SIG-M5 treated with dmso at 0.1 percent for 504 hours (cell line): ENCODE results near the gene CDK6.

Experiments used
- DNase-seq: peaks from one replicate; lab custom pipeline; 2025; ENCODE audit not compliant: unreplicated experiment; lab: John Stamatoyannopoulos, UW

CDK6 gene

GRCh38 chr7:92631067-92631849 lies 205.1 kb downstream of the CDK6 start:
- no peak for DNase-seq

- DNase-seq = no peak
Observed at GRCh38 chr7:92629779-92630178, 206.6 kb downstream of the CDK6 start.

GRCh38 chr7:92627956-92628355 lies 208.4 kb downstream of the CDK6 start:
- DNase-seq = no peak

GRCh38 chr7:92626281-92626809 lies 210.0 kb downstream of the CDK6 start:
- DNase-seq = no peak

- no peak for DNase-seq
Observed at GRCh38 chr7:92625617-92626016, 210.8 kb downstream of the CDK6 start.

- DNase-seq = no peak
Observed at GRCh38 chr7:92624298-92624996, 211.9 kb downstream of the CDK6 start.

GRCh38 chr7:92623544-92623943 lies 212.8 kb downstream of the CDK6 start:
- DNase-seq = no peak

- DNase-seq = no peak
Observed at GRCh38 chr7:92622685-92623084, 213.7 kb downstream of the CDK6 start.

GRCh38 chr7:92622030-92622429 lies 214.3 kb downstream of the CDK6 start:
- DNase-seq = no peak

GRCh38 chr7:92621561-92622023 lies 214.8 kb downstream of the CDK6 start:
- no peak for DNase-seq

- peak; percentile 92 for DNase-seq
Observed at GRCh38 chr7:92621026-92621540, 215.3 kb downstream of the CDK6 start.

- DNase-seq = no peak
Observed at GRCh38 chr7:92615861-92616260, 220.5 kb downstream of the CDK6 start.

GRCh38 chr7:92614660-92615174 lies 221.7 kb downstream of the CDK6 start:
- DNase-seq = no peak

- no peak for DNase-seq
Observed at GRCh38 chr7:92613720-92614119, 222.7 kb downstream of the CDK6 start.

GRCh38 chr7:92613214-92613613 lies 223.2 kb downstream of the CDK6 start:
- DNase-seq = no peak

- DNase-seq = no peak
Observed at GRCh38 chr7:92612501-92612900, 223.9 kb downstream of the CDK6 start.

GRCh38 chr7:92611735-92612134 lies 224.6 kb downstream of the CDK6 start:
- no peak for DNase-seq

GRCh38 chr7:92609921-92610518 lies 226.4 kb downstream of the CDK6 start:
- DNase-seq = peak; percentile 31

- no peak for DNase-seq
Observed at GRCh38 chr7:92608380-92609322, 227.7 kb downstream of the CDK6 start.

- no peak for DNase-seq
Observed at GRCh38 chr7:92606985-92607384, 229.4 kb downstream of the CDK6 start.
